Esophagus muscularis mucosa (tissue), 3 donors: ENCODE data around the gene HDLBP.

ENCODE experiments used
- POLR2AphosphoS5 ChIP-seq, 2 donors: sonication (generic); formaldehyde crosslinking; IDR thresholded peaks; one replicate each; pipeline ENCODE4 v1.6.1; 2017; ENCODE audit warnings: antibody characterized with exemption in 2 of 2
- TF ChIP-seq, protein P1 (sequence below), 3 experiments: fragments of 200-600 bp in 2 of 3; fragments of 450-650 bp in 1 of 3; sonication (generic) in 2 of 3; IDR thresholded peaks; one replicate each; pipeline ENCODE4 v1.5.1; 2017 to 2019; ENCODE audit warnings: antibody characterized with exemption in 3 of 3, mild to moderate bottlenecking in 2 of 3, moderate library complexity in 1 of 3

DNA sequence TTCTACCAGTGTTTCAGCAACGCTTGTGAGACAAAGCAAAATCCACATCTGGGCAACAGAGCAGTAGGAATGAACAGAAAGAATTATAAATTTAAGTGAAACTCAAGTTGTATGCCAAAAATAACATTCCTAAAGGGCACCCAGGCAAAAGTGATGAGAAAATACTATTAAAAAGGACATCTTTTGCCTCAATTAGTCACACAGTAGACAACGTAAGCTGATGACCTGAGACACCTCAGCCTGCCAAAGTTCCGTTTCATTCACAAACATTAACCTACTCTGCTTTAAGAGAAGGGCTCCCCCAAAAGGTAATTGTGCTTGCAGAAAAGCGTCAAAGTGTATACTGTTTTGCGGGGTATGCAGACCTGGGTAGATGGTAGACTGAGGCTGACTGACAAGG lies 7.2 kb downstream of the HDLBP start:
- TF ChIP-seq, protein P1, sequence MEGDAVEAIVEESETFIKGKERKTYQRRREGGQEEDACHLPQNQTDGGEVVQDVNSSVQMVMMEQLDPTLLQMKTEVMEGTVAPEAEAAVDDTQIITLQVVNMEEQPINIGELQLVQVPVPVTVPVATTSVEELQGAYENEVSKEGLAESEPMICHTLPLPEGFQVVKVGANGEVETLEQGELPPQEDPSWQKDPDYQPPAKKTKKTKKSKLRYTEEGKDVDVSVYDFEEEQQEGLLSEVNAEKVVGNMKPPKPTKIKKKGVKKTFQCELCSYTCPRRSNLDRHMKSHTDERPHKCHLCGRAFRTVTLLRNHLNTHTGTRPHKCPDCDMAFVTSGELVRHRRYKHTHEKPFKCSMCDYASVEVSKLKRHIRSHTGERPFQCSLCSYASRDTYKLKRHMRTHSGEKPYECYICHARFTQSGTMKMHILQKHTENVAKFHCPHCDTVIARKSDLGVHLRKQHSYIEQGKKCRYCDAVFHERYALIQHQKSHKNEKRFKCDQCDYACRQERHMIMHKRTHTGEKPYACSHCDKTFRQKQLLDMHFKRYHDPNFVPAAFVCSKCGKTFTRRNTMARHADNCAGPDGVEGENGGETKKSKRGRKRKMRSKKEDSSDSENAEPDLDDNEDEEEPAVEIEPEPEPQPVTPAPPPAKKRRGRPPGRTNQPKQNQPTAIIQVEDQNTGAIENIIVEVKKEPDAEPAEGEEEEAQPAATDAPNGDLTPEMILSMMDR (IDR thresholded peaks at IDR 0.05) = no peak
- TF ChIP-seq POLR2AphosphoS5 (IDR thresholded peaks at IDR 0.05) = no peak
